Keratinocyte (primary cell): ENCODE measurements around the gene CACNA2D4.

Experiments
- EZH2 ChIP-seq: IDR thresholded peaks from one replicate; pipeline ENCODE4 v1.6.1; 2012; ENCODE audit warnings: inconsistent platforms, mild to moderate bottlenecking, low read length, moderate library complexity
- TF ChIP-seq, protein P1 (sequence below), 3 experiments: IDR thresholded peaks in 1 of 3; conservative IDR thresholded peaks in 1 of 3; optimal IDR thresholded peaks in 1 of 3; 2 replicates in 2 of 3; 3 replicates in 1 of 3; pipeline versions ENCODE3 to v1.5.1; 2011; ENCODE audit warnings: low read length in 3 of 3, mild to moderate bottlenecking in 3 of 3, moderate library complexity in 2 of 3, control low read depth in 1 of 3, inconsistent platforms in 1 of 3; ENCODE audit not compliant: insufficient read depth in 2 of 3; ENCODE audit errors: extremely low read depth in 1 of 3

DNA sequence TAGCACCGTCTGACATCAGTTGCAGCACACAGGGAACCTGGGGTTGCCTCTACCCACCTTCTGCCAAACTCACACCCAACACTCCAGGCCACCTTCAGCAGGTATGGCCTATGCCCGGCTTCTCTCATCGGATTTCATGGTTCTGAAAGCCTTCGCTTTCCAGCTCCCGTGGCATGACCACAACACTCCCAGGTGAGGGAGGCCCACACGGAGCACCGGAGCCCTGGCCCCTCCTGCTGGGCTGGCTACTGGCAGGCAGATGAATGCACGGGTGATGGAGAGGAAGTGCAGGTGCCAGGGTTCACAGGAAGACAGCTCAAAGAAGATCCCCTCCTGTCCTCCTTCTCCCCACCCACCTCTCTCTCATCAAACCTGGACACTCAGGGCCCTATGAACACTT is 37.2 kb downstream of the CACNA2D4 start:
- TF ChIP-seq, protein P1, sequence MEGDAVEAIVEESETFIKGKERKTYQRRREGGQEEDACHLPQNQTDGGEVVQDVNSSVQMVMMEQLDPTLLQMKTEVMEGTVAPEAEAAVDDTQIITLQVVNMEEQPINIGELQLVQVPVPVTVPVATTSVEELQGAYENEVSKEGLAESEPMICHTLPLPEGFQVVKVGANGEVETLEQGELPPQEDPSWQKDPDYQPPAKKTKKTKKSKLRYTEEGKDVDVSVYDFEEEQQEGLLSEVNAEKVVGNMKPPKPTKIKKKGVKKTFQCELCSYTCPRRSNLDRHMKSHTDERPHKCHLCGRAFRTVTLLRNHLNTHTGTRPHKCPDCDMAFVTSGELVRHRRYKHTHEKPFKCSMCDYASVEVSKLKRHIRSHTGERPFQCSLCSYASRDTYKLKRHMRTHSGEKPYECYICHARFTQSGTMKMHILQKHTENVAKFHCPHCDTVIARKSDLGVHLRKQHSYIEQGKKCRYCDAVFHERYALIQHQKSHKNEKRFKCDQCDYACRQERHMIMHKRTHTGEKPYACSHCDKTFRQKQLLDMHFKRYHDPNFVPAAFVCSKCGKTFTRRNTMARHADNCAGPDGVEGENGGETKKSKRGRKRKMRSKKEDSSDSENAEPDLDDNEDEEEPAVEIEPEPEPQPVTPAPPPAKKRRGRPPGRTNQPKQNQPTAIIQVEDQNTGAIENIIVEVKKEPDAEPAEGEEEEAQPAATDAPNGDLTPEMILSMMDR (optimal IDR thresholded peaks at IDR 0.05 in 1 of 3, IDR thresholded peaks at IDR 0.05 in 1 of 3, conservative IDR thresholded peaks at IDR 0.05 in 1 of 3; ENCODE audit: extremely low read depth in 1 of 3, insufficient read depth in 2 of 3, low read length in 3 of 3): no peak
- no peak for TF ChIP-seq EZH2
